ENCODE results near the gene AP3B1.

GRCh38 chr5:78103232-78103918 is 191.1 kb downstream of the AP3B1 start:
- TF ChIP-seq CTCF (IDR thresholded peaks at IDR 0.05) (no peak), ZFX (IDR thresholded peaks at IDR 0.05; ENCODE audit: borderline replicate concordance) (no peak)

Measured in 22Rv1 (cell line).